ENCODE results near the gene MYOM1. TPM values are rescaled to one million over a fixed set of nuclear protein-coding genes. Genes with fewer than 3 reads are reported as not detected.
A peak's percentile ranks its signal among the peaks of the same experiment; 100 is the strongest.
"Not testable (repeated sequence)": the region's sequence is repeated elsewhere in the genome, so short reads cannot be mapped to it uniquely, and the experiment has no call there.

MYOM1 gene
- total and polyA plus RNA-seq, 7 donors: 54.8 to 842 (median 388) TPM

- H3K4me1 ChIP-seq: peaks cover 22% of the 10 kb centered on the region
- no peak overlapping the region for H3K27ac ChIP-seq
- DNase-seq (no peak), ATAC-seq (peak in 2 of 4 donors; percentile 51 to 67)
- H3K36me3 ChIP-seq (ENCODE audit: insufficient read depth in 1 of 2, low read depth in 1 of 2): no peaks in the 10 kb centered on the region
- H3K27me3 ChIP-seq (ENCODE audit: insufficient read depth in 3 of 3, low read length in 2 of 3): no peaks in the 10 kb centered on the region
- no peaks in the 10 kb centered on the region for H3K9me3 ChIP-seq
- no peak for TF ChIP-seq CTCF (IDR thresholded peaks at IDR 0.05)
- 92 to 98% (median 97%) methylated on average over 3 of the region's 3 CpGs for WGBS, 3 donors
- no peak overlapping the region for H3K4me3 ChIP-seq
- intact Hi-C loops (cut with DNase I): no loop called here
Measured at GRCh38 chr18:3225588-3225987, 5.8 kb upstream of the MYOM1 start.

- Histone ChIP-seq H3K9me3 (no peaks in the 10 kb centered on the region), H3K4me3 (no peak overlapping the region), H3K4me1 (peaks cover 26% of the 10 kb centered on the region), H3K27ac (peak overlapping the region; percentile 15), H3K27me3 (ENCODE audit: insufficient read depth in 3 of 3, low read length in 2 of 3) (no peaks in the 10 kb centered on the region), H3K36me3 (ENCODE audit: insufficient read depth in 1 of 2, low read depth in 1 of 2) (no peaks in the 10 kb centered on the region)
- intact Hi-C loops (cut with DNase I): loop anchor here in 1 of 2 donors (5.0 kb wide), 1 partner anchor 37 kb away; no protein-coding TSS in a partner anchor
- TF ChIP-seq CTCF (IDR thresholded peaks at IDR 0.05): no peak
- peak in 1 of 4 donors; percentile 23 for ATAC-seq
- 35 to 71% (median 53%) methylated on average over 3 of the region's 3 CpGs for WGBS, 3 donors
- no peak for DNase-seq
Measured at GRCh38 chr18:3224223-3224622, 4.5 kb upstream of the MYOM1 start.

- no peak for ATAC-seq
- Histone ChIP-seq H3K4me1 (peaks cover 26% of the 10 kb centered on the region), H3K36me3 (ENCODE audit: insufficient read depth in 1 of 2, low read depth in 1 of 2) (no peaks in the 10 kb centered on the region), H3K9me3 (no peaks in the 10 kb centered on the region), H3K4me3 (no peak overlapping the region), H3K27ac (no peak overlapping the region), H3K27me3 (ENCODE audit: insufficient read depth in 3 of 3, low read length in 2 of 3) (no peaks in the 10 kb centered on the region)
- intact Hi-C loops (cut with DNase I): loop anchor here in 1 of 2 donors (5.0 kb wide), 1 partner anchor 36 kb away; no protein-coding TSS in a partner anchor
- WGBS, 3 donors: 24 to 61% (median 36%) methylated on average over 1 of the region's 1 CpG
- no peak for TF ChIP-seq CTCF (IDR thresholded peaks at IDR 0.05)
- DNase-seq: no peak
Measured at GRCh38 chr18:3223356-3223755, 3.6 kb upstream of the MYOM1 start.

- no peaks in the 10 kb centered on the region for H3K9me3 ChIP-seq
- TF ChIP-seq CTCF (IDR thresholded peaks at IDR 0.05): no peak
- ATAC-seq (no peak), DNase-seq (no peak)
- H3K4me1 ChIP-seq: peaks cover 31% of the 10 kb centered on the region
- intact Hi-C loops (cut with DNase I): loop anchor here in 1 of 2 donors (5.0 kb wide), 1 partner anchor 34 kb away; no protein-coding TSS in a partner anchor
- 34 to 71% (median 52%) methylated on average over 6 of the region's 6 CpGs for WGBS, 3 donors
- no peak overlapping the region for H3K4me3 ChIP-seq
- H3K36me3 ChIP-seq (ENCODE audit: insufficient read depth in 1 of 2, low read depth in 1 of 2): peaks cover 0 to 3% of the 10 kb centered on the region in 2 donors
- H3K27me3 ChIP-seq (ENCODE audit: insufficient read depth in 3 of 3, low read length in 2 of 3): no peaks in the 10 kb centered on the region
- H3K27ac ChIP-seq: peak overlapping the region; percentile 95
Measured at GRCh38 chr18:3221496-3221895, 1.7 kb upstream of the MYOM1 start.

- not testable (repeated sequence) for H3K9me3 ChIP-seq; H3K4me3 ChIP-seq; H3K27me3 ChIP-seq (ENCODE audit: insufficient read depth in 3 of 3, low read length in 2 of 3); ATAC-seq; H3K36me3 ChIP-seq (ENCODE audit: insufficient read depth in 1 of 2, low read depth in 1 of 2); DNase-seq
- intact Hi-C loops (cut with DNase I): loop anchor here in 1 of 2 donors (5.0 kb wide), 1 partner anchor 34 kb away; no protein-coding TSS in a partner anchor
- Histone ChIP-seq H3K27ac (peak overlapping the region; percentile 95), H3K4me1 (peaks cover 34% of the 10 kb centered on the region)
- WGBS, 3 donors: 55 to 76% (median 60%) methylated on average over 4 of the region's 4 CpGs
Measured at GRCh38 chr18:3220868-3221267, 1.1 kb upstream of the MYOM1 start.
